Spleen (tissue), 11 donors: ENCODE data around the gene OCEL1. TPM values are rescaled to one million over a fixed set of nuclear protein-coding genes. Genes with fewer than 3 reads are reported as not detected.
A peak's percentile ranks its signal among the peaks of the same experiment; 100 is the strongest.

Experiments
- DNase-seq: peaks from one replicate; pipeline ENCODE4 v3.0.0-alpha.2; 2020
- H3K27ac ChIP-seq, 8 donors: fragments of 200-600 bp; sonication (generic) in 7 of 8; 1 replicate in 4 of 8; 2 replicates in 4 of 8; pipeline versions ENCODE4 v1.5.0 to v1.8.0; 2016 to 2021; ENCODE audit warnings: inconsistent platforms in 4 of 8, mild to moderate bottlenecking in 4 of 8, moderate library complexity in 1 of 8
- H3K27me3 ChIP-seq, 7 donors: fragments of 200-600 bp; sonication (generic) in 6 of 7; replicated peaks in 1 of 7; 1 replicate in 4 of 7; 2 replicates in 3 of 7; pipeline versions ENCODE4 v1.5.0 to v1.8.0; 2016 to 2021; ENCODE audit warnings: inconsistent platforms in 3 of 7, mild to moderate bottlenecking in 1 of 7
- H3K36me3 ChIP-seq, 6 donors: fragments of 200-600 bp; sonication (generic) in 5 of 6; 1 replicate in 4 of 6; 2 replicates in 2 of 6; pipeline versions ENCODE4 v1.5.0 to v1.8.0; 2016 to 2021; ENCODE audit warnings: inconsistent platforms in 2 of 6
- H3K4me1 ChIP-seq, 6 donors: fragments of 200-600 bp; sonication (generic) in 5 of 6; 1 replicate in 3 of 6; 2 replicates in 3 of 6; pipeline versions ENCODE4 v1.5.0 to v1.8.0; 2016 to 2021; ENCODE audit warnings: inconsistent platforms in 3 of 6
- H3K4me3 ChIP-seq, 8 donors: fragments of 200-600 bp; sonication (generic) in 7 of 8; 1 replicate in 4 of 8; 2 replicates in 4 of 8; pipeline versions ENCODE4 v1.5.0 to v1.8.0; 2016 to 2021; ENCODE audit warnings: inconsistent platforms in 4 of 8, mild to moderate bottlenecking in 4 of 8, moderate library complexity in 2 of 8
- H3K9me3 ChIP-seq, 8 donors: fragments of 200-600 bp; sonication (generic) in 7 of 8; 1 replicate in 4 of 8; 2 replicates in 4 of 8; pipeline versions ENCODE4 v1.5.0 to v1.8.0; 2016 to 2021; ENCODE audit warnings: inconsistent platforms in 4 of 8
- CTCF ChIP-seq, 11 experiments: fragments of 200-600 bp in 7 of 11; fragments of 450-650 bp in 4 of 11; sonication (generic) in 4 of 11; IDR thresholded peaks in 8 of 11; conservative IDR thresholded peaks in 3 of 11; 1 replicate in 7 of 11; 2 replicates in 4 of 11; pipeline versions ENCODE4 v1.4.0 to v1.8.0; 2016 to 2021; ENCODE audit warnings: antibody characterized with exemption in 11 of 11, inconsistent platforms in 4 of 11, mild to moderate bottlenecking in 1 of 11
- POLR2A ChIP-seq, 3 donors: fragments of 450-650 bp; IDR thresholded peaks; one replicate each; pipeline ENCODE4 v1.5.1; 2017; ENCODE audit warnings: antibody characterized with exemption in 3 of 3, mild to moderate bottlenecking in 1 of 3
- POLR2AphosphoS5 ChIP-seq, 3 donors: sonication (generic); formaldehyde crosslinking; IDR thresholded peaks; one replicate each; pipeline ENCODE4 v1.5.1; 2017; ENCODE audit warnings: antibody characterized with exemption in 3 of 3
- WGBS, 5 donors: extraction: QIAGEN DNeasy Blood & Tissue Kit in 3 of 5; methylation state at CpG; one replicate each; pipeline versions ENCODE4 v1.1.5 to v1.1.7; 2013 to 2018; 5-methylcytosine and 5-hydroxymethylcytosine counted together
- intact Hi-C: fragments of 100-400 bp; cut with DNase I; formaldehyde crosslinking; loops from one replicate; pipeline ENCODE4 v1.15.0; 2023; ENCODE audit warnings: low total_unique reads
- polyA plus RNA-seq, 3 donors: library from polyadenylated mRNA; stranded (reverse); fragments of 200-250 nt; gene quantifications; one replicate each; pipeline ENCODE4 v1.2.1, GENCODE V29; 2013
- total RNA-seq, 7 donors: library from RNA; depleted of rRNA in 3 of 7; stranded (reverse); fragments of >200 nt in 3 of 7; fragmentation: NEBNext Ultra II Directional in 4 of 7; extraction: Animal tissue kit (Norgen Biotek cat#: 25700) in 4 of 7; gene quantifications; one replicate each; pipeline versions ENCODE4 v1.1.0 to v1.2.1, GENCODE V29; 2016 to 2021
- donor health status: healthy with polysubstance abuse.
- donor health status: DM: no; HTN: no; CAD: no; lungs with moderate emphysema.
- donor health status: DM: no; HTN: no; CAD: no.
- donor health status: Bipolar disorder and iron deficiency.
- donor health status: healthy.
- donor health status: DM: no; HTN: no; CAD: no.
- donor health status: DM: yes; HTN: yes; CAD: no.

Gene OCEL1
- total and polyA plus RNA-seq, 10 donors: 7.7 to 31.8 (median 24.8) TPM

- WGBS, 5 donors: 3 to 8% (median 5%) methylated on average over 26 to 56 of the region's 56 CpGs
- Histone ChIP-seq H3K27ac (peak within 1 kb of the TSS; percentile 86 to 98 (median 96)), H3K9me3 (no peaks in the 10 kb centered on the region), H3K4me1 (peaks cover 4 to 21% (median 17%) of the 10 kb centered on the region in 6 donors), H3K27me3 (no peaks in the 10 kb centered on the region), H3K4me3 (peak within 1 kb of the TSS; percentile 58 to 83 (median 64)), H3K36me3 (peaks cover 0 to 78% (median 54%) of the 10 kb centered on the region in 6 donors)
- peak; percentile 97 for DNase-seq
- intact Hi-C loops: no loop called here
- TF ChIP-seq POLR2A (IDR thresholded peaks at IDR 0.05) (peak in 1 of 3 donors; percentile 41), CTCF (IDR thresholded peaks at IDR 0.05 in 8 of 11, conservative IDR thresholded peaks at IDR 0.05 in 3 of 11) (peak in 1 of 11 experiments; percentile 16), POLR2AphosphoS5 (IDR thresholded peaks at IDR 0.05) (peak; percentile 91 to 95 (median 94))
Measured at GRCh38 chr19:17215127-17215971, 10.7 kb upstream of the OCEL1 start, which contains the start of gene USE1. USE1 (plus strand) TSS chr19:17215357; CDS start chr19:17215406, 49 bp downstream.

DNA sequence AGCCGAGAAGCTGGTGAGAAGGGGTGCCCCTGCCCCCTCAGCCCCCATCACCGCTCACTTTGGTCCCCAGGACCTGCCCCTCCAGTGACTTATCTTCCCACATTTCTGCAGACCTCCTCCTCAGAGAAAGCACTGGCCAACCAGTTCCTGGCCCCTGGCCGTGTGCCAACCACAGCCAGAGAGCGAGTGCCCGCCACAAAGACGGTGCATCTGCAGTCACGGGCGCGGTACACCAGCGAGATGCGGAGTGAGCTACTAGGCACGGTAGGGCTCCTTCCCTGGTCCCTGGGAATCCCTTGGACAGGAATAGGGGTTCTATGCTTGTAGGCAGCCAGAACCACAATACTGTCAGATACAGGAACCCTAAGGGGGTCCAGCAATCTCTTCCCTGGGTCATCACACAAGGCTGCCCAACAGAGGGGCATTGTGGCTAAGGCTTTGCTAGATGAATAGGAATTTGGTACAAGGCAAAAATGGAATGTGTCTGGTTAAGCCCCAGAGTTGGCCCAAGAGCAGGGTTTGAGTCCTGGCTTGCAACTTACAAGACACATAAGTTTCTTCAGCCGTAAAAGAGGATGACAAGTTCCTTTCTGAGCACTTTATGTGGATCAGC, 9.9 kb upstream of the OCEL1 start:
- intact Hi-C loops: no loop called here

DNA sequence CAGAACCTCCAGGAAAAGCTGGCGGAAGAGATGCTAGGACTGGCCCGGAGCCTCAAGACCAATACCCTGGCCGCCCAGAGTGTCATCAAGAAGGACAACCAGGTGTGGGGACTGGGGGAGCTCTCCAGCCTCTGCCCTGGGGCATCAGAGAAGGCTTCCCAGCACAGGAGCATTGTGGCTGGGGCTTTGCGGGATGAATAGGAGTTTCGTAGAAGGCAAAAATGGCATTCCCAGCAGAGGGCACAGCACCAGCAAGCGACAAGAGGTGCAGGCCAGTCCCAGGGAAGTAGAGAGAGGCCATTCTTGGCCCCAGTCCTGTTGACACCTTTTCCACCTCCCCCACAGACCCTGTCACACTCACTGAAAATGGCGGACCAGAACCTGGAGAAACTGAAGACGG, 6.7 kb upstream of the OCEL1 start:
- Histone ChIP-seq H3K4me1 (peaks cover 4 to 20% (median 17%) of the 10 kb centered on the region in 6 donors), H3K27ac (no peak overlapping the region), H3K9me3 (no peaks in the 10 kb centered on the region), H3K27me3 (no peaks in the 10 kb centered on the region), H3K4me3 (no peak overlapping the region), H3K36me3 (peaks cover 0 to 43% (median 25%) of the 10 kb centered on the region in 6 donors)
- DNase-seq: no peak
- TF ChIP-seq CTCF (IDR thresholded peaks at IDR 0.05 in 8 of 11, conservative IDR thresholded peaks at IDR 0.05 in 3 of 11) (no peak), POLR2A (IDR thresholded peaks at IDR 0.05) (no peak), POLR2AphosphoS5 (IDR thresholded peaks at IDR 0.05) (no peak)
- 94 to 98% (median 98%) methylated on average over 6 to 8 of the region's 8 CpGs for WGBS, 5 donors
- intact Hi-C loops: no loop called here

More for the DNA sequence above, 9.9 kb upstream of the OCEL1 start:
- peak overlapping the region in 7 of 8 donors; percentile 60 to 83 (median 66) for H3K4me3 ChIP-seq
- H3K36me3 ChIP-seq: peaks cover 0 to 70% (median 46%) of the 10 kb centered on the region in 6 donors
- peak; percentile 82 for DNase-seq
- TF ChIP-seq CTCF (IDR thresholded peaks at IDR 0.05 in 8 of 11, conservative IDR thresholded peaks at IDR 0.05 in 3 of 11): no peak
- no peak for TF ChIP-seq POLR2A (IDR thresholded peaks at IDR 0.05)
- TF ChIP-seq POLR2AphosphoS5 (IDR thresholded peaks at IDR 0.05): peak in 1 of 3 donors; percentile 27
- peak overlapping the region in 6 of 8 donors; percentile 88 to 97 (median 96) for H3K27ac ChIP-seq
- no peaks in the 10 kb centered on the region for H3K9me3 ChIP-seq
- no peaks in the 10 kb centered on the region for H3K27me3 ChIP-seq
- peaks cover 4 to 21% (median 17%) of the 10 kb centered on the region in 6 donors for H3K4me1 ChIP-seq
- 79 to 93% (median 90%) methylated on average over 12 to 13 of the region's 13 CpGs for WGBS, 5 donors
